Cardiac muscle cell (in vitro differentiated cells and primary cell): ENCODE results near the gene PKP3. TPM values are rescaled to one million over a fixed set of nuclear protein-coding genes. Genes with fewer than 3 reads are reported as not detected.
"Not testable (repeated sequence)": the region's sequence is repeated elsewhere in the genome, so short reads cannot be mapped to it uniquely, and the experiment has no call there.

Experiments
- DNase-seq, 2 donors: peaks; one replicate each; pipeline versions ENCODE4 v3.0.0 to v3.0.0-alpha.2; 2010 to 2017; ENCODE audit warnings: low read depth in 1 of 2, low spot score in 1 of 2
- H3K27ac ChIP-seq: fragments of 200-600 bp; sonication (generic); 2 replicates; pipeline ENCODE4 v1.5.1; 2016
- H3K27me3 ChIP-seq: fragments of 200-600 bp; sonication (generic); 2 replicates; pipeline ENCODE4 v1.6.0; 2016; ENCODE audit warnings: control low read depth
- H3K36me3 ChIP-seq: fragments of 200-600 bp; sonication (generic); 2 replicates; pipeline ENCODE4 v1.5.1; 2016; ENCODE audit warnings: control low read depth
- H3K4me1 ChIP-seq: fragments of 200-600 bp; sonication (generic); 2 replicates; pipeline ENCODE4 v1.8.1; 2017; ENCODE audit warnings: low read depth, mild to moderate bottlenecking, mixed run types
- H3K4me3 ChIP-seq: fragments of 200-600 bp; sonication (generic); 2 replicates; pipeline ENCODE4 v1.5.1; 2016; ENCODE audit warnings: mild to moderate bottlenecking
- H3K9me3 ChIP-seq: fragments of 200-600 bp; sonication (generic); 2 replicates; pipeline ENCODE4 v1.5.1; 2017; ENCODE audit warnings: low read depth, mild to moderate bottlenecking, control low read depth
- polyA plus RNA-seq: library from polyadenylated mRNA; unstranded; fragments of >200 nt; fragmentation: Nextera tagmentation; extraction: Ambion mirVana; gene quantifications from 2 replicates; pipeline ENCODE4 v1.2.1, GENCODE V29; 2016
- total RNA-seq: library from RNA; depleted of rRNA; stranded (reverse); fragments of >200 nt; gene quantifications from 2 replicates; pipeline ENCODE4 v1.2.3, GENCODE V29; 2016
- TF ChIP-seq, protein P1 (sequence below): IDR thresholded peaks from 2 replicates; pipeline ENCODE4 v1.5.1; 2012; ENCODE audit warnings: low read depth, mild to moderate bottlenecking, low read length

PKP3 gene
- total and polyA plus RNA-seq, 2 experiments from 2014 or later, result 0.09 to 0.57 TPM

DNA sequence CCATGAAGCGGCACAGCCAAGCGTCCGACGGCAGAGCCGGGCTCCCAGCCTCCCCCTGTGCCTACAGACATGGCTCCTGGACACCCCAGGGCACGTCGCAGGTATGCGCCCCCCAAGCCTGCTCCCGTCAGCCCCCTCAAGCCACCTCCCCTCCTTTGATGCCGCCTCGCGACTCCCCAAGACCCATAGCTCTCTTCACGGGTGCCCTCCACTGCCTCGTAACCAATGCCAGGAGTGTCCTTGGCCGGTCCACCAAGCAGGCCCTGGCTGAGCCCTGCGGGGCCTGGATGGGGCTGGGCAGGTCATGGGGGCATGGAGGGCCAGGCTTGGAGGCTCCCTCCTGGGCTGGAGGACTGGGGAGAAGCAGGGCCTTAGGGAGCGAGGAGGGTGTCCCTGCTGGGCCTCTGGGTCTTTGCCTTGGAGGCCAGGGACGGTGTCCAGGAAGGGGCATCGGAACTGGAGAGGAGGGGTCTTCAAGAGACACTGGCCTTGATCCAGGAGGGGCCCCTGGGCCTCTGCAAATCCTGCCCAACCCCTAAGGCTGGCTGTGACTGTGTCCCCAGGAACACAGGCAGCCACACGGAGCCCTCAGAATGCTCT is 38.6 kb downstream of the PKP3 start:
- no peaks in the 10 kb centered on the region for H3K4me1 ChIP-seq
- H3K27ac ChIP-seq, result no peak overlapping the region
- TF ChIP-seq, protein P1, sequence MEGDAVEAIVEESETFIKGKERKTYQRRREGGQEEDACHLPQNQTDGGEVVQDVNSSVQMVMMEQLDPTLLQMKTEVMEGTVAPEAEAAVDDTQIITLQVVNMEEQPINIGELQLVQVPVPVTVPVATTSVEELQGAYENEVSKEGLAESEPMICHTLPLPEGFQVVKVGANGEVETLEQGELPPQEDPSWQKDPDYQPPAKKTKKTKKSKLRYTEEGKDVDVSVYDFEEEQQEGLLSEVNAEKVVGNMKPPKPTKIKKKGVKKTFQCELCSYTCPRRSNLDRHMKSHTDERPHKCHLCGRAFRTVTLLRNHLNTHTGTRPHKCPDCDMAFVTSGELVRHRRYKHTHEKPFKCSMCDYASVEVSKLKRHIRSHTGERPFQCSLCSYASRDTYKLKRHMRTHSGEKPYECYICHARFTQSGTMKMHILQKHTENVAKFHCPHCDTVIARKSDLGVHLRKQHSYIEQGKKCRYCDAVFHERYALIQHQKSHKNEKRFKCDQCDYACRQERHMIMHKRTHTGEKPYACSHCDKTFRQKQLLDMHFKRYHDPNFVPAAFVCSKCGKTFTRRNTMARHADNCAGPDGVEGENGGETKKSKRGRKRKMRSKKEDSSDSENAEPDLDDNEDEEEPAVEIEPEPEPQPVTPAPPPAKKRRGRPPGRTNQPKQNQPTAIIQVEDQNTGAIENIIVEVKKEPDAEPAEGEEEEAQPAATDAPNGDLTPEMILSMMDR, result no peak
- no peak for DNase-seq
- no peaks in the 10 kb centered on the region for H3K9me3 ChIP-seq
- no peak overlapping the region for H3K4me3 ChIP-seq
- H3K27me3 ChIP-seq, result no peaks in the 10 kb centered on the region
- H3K36me3 ChIP-seq, result no peaks in the 10 kb centered on the region

DNA sequence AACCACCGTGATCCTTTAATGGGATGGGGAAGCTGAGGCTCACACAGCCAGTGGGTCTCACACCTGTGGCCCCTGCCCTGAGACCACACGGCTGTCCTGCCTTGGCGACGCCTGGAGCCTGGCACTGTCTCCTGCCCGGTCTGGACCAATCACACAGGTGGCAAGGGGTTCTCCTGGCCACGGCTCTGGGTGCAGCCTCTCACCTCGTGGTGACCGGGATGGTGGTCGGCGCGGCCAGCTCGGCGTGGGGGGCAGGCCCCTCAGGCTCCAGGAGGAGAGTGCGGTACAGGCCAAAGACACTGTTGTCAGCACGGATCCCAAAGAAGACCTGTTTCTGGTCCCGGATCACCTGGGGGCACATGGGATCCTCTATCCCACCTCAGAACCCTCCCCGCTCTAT is 39.1 kb downstream of the PKP3 start:
- Histone ChIP-seq H3K27me3 (no peaks in the 10 kb centered on the region), H3K9me3 (no peaks in the 10 kb centered on the region), H3K4me1 (no peaks in the 10 kb centered on the region), H3K36me3 (no peaks in the 10 kb centered on the region), H3K27ac (no peak overlapping the region), H3K4me3 (no peak overlapping the region)
- no peak for DNase-seq
- TF ChIP-seq, protein P1, result no peak

DNA sequence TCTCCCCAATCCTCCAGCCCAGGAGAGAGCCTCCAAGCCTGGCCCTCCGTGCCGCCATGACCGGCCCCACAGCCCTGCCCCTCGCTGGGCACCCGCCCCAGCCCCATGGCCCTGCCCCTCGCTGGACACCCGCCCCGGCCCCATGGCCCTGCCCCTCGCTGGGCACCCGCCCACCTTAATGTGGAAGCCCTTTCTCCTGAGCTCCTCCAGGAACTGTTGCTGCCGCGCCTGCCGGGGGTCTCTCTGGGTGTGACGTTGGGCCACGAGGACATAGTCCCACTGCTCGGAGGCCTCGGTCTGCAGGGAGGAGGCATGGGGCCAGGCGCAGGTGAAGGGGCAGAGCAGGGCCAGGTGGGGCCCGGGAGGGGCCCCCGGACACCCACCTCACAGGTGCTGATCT is 39.6 kb downstream of the PKP3 start:
- Histone ChIP-seq H3K9me3 (no peaks in the 10 kb centered on the region), H3K4me1 (no peaks in the 10 kb centered on the region), H3K4me3 (no peak overlapping the region), H3K27me3 (no peaks in the 10 kb centered on the region), H3K36me3 (no peaks in the 10 kb centered on the region), H3K27ac (no peak overlapping the region)
- TF ChIP-seq, protein P1, result no peak
- DNase-seq, result no peak

DNA sequence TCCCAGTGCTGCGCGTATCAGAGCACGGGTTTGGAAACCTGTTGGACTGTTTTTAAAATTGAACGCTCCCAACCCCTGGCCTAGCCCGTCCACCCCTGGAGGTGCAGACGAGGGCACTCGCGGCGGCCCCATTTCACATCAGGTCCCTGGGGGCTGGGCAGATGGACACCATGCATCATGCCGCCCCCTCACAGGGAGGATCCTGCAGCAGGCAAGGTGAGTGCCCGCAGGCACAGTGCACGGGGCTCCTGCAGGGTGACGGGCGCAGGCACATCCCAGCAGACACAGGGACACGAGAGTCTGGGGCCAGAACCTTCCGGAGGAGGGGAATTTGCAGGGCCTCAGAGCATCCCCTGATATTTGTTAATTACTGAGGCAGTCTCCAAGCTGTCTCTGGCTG is 40.5 kb downstream of the PKP3 start:
- no peak overlapping the region for H3K27ac ChIP-seq
- no peaks in the 10 kb centered on the region for H3K9me3 ChIP-seq
- H3K36me3 ChIP-seq, result no peaks in the 10 kb centered on the region
- DNase-seq, result no peak
- TF ChIP-seq, protein P1, result no peak
- no peaks in the 10 kb centered on the region for H3K27me3 ChIP-seq
- H3K4me1 ChIP-seq, result no peaks in the 10 kb centered on the region
- no peak overlapping the region for H3K4me3 ChIP-seq

DNA sequence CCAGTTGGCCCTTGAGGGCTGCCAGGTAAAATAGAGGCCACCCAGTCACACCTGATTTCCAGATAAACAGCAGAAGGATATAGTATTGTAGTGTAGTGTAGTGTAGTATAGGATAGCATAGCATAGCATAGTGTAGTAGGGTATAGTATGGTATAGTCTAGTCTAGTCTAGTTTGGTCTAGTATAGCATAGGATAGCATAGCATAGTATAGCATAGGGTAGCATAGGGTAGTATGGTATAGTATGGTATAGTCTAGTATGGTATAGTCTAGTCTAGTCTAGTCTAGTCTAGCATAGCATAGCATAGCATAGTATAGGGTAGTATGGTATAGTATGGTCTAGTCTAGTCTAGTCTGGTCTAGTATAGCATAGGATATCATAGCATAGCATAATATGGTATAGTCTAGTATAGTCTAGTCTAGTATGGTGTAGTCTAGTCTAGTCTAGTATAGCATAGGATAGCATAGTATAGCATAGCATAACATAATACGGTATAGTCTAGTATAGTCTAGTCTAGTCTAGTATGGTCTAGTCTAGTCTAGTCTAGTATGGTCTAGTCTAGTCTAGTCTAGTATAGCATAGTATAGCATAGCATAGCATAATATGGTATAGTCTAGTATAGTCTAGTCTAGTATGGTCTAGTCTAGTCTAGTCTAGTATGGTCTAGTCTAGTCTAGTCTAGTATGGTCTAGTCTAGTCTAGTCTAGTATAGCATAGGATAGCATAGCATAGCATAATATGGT is 41.2 kb downstream of the PKP3 start:
- not testable (repeated sequence) for H3K27me3 ChIP-seq, H3K27ac ChIP-seq, DNase-seq, H3K9me3 ChIP-seq, H3K4me3 ChIP-seq, H3K4me1 ChIP-seq, H3K36me3 ChIP-seq

DNA sequence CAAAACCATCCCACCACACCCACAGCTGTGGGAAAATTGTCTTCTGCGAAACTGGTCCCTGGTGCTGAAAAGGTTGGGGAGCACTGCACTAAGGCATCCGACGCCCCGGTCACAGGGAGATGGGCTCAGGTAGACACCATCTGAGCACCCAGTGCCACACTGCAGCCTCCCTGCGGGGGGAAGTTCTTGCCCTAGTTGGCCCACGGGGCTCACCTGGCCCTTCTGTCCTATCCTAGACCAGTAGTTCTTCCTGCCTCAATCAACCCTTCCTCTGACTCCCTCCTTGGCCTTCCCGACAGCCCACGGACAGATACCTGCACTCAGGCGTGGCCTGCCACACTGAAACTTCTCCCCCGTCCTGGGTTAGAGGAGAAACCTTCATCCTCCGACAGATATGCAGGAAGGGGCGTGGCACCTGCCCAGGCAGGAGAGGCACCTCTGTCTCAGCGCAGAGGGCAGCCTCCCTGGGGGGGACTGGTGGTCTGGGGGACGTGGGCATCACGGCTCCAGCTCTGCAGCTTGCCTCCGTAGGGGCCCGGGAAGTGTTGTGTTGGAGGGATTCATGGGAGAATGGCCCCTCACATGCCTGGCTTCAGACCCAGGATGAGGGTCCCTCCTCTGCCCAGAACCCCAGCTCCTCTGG is 43.3 kb downstream of the PKP3 start:
- TF ChIP-seq, protein P1, result no peak
- DNase-seq, result no peak
- Histone ChIP-seq H3K4me3 (no peak overlapping the region), H3K36me3 (no peaks in the 10 kb centered on the region), H3K4me1 (no peaks in the 10 kb centered on the region), H3K27ac (no peak overlapping the region), H3K9me3 (no peaks in the 10 kb centered on the region), H3K27me3 (no peaks in the 10 kb centered on the region)
